ENCODE results near the gene COPZ2. TPM values are rescaled to one million over a fixed set of nuclear protein-coding genes. Genes with fewer than 3 reads are reported as not detected.
"Not testable (repeated sequence)": the region's sequence is repeated elsewhere in the genome, so short reads cannot be mapped to it uniquely, and the experiment has no call there.

COPZ2 gene, protein sequence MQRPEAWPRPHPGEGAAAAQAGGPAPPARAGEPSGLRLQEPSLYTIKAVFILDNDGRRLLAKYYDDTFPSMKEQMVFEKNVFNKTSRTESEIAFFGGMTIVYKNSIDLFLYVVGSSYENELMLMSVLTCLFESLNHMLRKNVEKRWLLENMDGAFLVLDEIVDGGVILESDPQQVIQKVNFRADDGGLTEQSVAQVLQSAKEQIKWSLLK
- total RNA-seq, result 43.1 TPM

GRCh38 chr17:48037036-48037837, at the start of gene COPZ2:
Gene COPZ2, minus strand, starts transcription at chr17:48037797. Its CDS starts 20 bp downstream, at chr17:48037777.
- no peak for DNase-seq

DNA sequence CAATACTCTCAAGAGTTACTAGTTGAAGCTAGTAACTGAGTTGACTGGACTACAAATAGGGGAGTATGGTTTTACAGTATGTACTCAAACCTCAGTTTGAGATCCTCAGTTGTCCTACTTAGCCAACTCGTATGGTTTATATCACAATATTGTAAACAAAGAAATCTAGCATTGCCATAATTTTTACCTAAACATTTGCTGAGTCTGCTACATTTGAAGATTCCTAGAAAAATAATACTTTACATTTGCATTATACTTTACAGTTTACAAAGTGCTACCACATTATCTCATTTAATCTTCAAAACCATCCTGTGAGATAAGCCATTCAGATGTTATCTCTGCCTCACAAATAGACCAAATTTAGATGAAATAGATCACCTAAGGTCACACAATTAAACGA, 47.3 kb upstream of the COPZ2 start:
- DNase-seq, result no peak

DNA sequence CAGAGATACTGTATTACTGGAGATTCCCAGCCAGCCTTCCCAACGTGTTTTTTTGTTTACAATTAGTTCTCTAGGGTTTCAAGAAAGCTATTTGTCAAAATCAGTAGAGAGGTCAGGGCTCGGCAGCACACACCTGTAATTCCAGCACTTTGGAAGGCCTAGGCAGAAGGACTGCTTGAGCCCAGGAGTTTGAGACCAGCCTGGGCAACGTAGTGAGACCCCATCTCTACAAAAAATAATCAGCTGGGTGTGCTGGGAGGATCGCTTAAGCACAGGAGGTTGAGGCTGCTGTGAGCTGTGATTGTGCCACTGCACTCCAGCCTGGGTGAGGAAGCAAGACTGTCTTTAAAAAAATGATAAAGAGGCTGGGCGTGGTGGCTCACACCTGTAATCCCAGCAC, 44.3 kb upstream of the COPZ2 start:
- no peak for DNase-seq

DNA sequence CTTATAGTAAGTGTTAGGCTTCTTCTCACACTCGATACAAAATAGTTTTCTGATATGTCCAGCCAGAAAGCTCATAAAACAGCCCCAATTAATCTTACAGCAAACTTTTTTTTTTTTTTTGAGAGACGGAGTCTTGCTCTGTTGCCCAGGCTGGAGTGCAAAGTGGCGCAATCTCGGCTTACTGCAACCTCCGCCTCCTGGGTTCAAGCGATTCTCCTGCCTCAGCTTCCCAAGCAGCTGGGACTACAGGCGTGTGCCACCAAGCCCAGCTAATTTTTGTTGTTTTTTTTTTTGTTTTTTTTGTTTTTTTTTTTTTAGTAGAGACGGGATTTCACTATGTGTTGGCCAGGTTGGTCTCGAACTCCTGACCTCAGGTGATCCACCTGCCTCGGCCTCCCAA, 39.6 kb upstream of the COPZ2 start:
- DNase-seq, result not testable (repeated sequence)

DNA sequence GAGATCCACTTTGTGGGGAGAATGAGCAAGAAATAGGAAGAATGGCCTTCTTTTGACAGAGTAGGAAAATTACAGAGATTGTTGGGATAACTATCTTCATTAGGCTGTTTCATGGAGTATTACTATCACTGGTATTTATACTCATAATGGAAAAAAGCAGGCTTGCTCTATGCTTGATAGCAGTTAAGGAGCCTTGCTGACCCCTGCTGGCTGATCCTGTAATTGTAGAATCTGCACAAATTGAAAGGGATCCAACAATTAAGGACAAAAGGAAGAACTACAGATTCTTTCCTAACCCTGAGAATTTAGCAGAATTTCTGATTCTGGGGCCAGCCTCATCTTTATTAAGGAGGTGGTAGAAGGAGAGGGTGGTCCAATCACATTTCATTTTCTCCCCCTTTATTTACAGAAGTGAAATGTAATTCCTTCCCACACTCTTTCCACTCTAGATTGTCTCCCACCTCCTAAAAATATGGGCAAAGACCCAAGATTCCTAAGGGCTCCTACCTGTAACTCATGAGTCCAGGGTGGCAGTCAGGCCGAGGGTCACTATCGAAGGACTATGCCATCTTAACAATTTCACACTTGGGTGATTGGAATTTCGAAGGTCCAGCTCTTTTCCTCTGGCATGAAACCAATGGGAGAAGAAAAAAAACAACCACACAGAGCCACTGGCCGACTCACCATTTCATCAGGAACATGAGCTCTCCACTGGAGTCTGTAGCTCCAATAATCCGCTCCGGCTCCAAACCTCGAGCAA, 36.9 kb upstream of the COPZ2 start:
- peak; percentile 69 for DNase-seq

GRCh38 chr17:48073566-48074094, 36.0 kb upstream of the COPZ2 start:
- DNase-seq, result not testable (repeated sequence)

GRCh38 chr17:48072811-48073210, 35.2 kb upstream of the COPZ2 start:
- not testable (repeated sequence) for DNase-seq

- no peak for DNase-seq
Observed at GRCh38 chr17:48071654-48072053, 34.1 kb upstream of the COPZ2 start.

- peak; percentile 19 for DNase-seq
Observed at GRCh38 chr17:48070195-48070594, 32.6 kb upstream of the COPZ2 start.

DNA sequence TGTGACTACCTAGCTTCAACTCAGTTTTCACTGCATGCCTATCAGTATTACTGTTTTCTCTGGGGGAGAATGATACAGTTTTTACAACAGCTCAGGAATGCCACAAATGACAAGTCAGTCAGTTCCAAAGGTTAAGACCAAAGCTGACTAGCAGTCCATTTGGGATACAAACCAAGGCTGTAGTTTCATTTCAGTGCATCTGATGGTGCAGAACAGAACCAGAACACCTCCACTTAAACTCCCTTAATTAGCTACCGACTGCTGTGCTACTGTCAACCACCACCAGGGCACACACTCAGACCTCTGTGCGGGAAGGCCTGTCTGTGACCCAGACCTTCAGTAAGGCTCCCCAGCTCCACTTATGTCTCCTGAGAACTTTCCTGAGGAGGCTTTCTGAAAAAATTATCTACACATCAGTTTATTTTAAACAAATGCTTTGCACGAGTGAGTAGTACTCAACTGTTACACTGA, 30.9 kb upstream of the COPZ2 start:
- no peak for DNase-seq

- DNase-seq, result not testable (repeated sequence)
Observed at GRCh38 chr17:48067808-48068207, 30.2 kb upstream of the COPZ2 start.

GRCh38 chr17:48067245-48067644, 29.6 kb upstream of the COPZ2 start:
- no peak for DNase-seq

DNA sequence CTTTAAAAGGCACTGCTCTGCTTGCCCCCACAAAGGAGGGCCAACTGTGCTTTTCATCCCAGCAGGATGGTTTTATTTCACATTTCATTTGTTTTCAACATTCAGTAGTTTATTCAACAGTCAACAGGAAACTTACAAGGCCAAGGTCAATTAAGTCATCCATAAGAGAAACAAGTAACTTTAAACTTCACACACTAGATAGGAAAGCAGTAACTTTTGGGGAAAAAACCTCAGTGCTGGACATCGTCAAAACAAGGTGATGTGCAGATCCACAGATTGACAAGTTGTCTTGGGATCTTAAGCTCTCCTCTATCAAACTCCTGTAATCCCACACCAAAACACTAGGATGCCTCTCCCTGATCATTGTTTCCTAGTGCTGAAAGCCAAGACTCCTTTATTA, 29.1 kb upstream of the COPZ2 start:
- no peak for DNase-seq

DNA sequence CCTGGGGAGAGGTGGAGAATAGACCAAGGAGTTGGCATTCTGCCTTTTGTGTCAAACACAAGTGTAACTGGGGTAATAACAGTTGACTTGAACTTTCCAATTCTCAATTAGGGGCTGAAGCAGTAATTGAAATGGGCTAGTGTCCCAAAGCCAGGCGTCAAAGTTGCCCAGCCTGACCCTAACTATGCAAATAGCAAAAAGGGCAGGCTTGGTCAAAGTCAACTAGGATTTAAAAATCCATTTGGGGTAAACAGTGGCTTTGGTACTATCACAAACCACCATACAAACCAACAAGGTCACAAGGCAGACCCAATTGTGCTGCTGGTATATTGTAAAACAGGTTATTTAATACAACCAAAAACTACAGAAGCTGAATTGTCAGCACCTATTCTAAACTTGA, 28.6 kb upstream of the COPZ2 start:
- DNase-seq, result no peak

DNA sequence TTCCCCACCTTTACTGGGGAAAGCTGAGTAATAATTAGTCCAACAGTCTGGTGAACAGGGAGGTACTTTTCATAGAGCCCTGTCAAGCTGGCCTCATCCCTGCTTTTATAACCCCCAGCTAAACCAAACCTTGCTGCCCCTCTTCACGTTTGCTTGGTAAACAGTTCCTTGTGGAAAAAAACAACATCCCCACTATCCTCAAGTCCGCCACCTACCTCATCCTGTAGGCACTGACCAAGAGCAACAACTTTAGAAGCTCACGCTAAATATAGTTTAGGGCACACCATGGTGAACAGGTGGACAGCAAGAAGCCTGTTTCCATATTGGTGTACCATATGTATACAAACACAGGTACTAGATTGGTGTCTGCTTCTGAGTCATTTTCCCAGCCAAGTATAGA, 27.0 kb upstream of the COPZ2 start:
- DNase-seq, result no peak

GRCh38 chr17:48062273-48062672, 24.7 kb upstream of the COPZ2 start:
- no peak for DNase-seq

DNA sequence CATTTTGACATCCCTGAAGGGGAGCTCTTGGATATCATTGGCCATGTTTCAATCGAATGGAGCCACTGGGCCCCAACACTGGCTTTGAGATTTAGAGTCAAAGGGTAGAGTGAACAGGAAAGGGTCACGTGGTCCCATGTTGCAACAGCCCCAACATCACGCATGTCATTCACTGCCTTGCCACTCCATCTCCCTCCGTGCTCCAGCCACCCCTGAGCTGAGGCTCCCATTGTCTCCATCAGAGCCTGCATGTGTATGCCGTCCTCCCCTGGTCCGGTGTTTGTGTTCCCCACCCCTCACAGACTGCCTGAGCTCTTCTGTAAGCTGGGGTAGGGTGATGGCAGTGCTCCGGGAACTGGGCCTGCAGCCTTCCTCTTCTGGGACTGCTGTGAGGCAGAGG, 22.7 kb upstream of the COPZ2 start:
- no peak for DNase-seq

DNA sequence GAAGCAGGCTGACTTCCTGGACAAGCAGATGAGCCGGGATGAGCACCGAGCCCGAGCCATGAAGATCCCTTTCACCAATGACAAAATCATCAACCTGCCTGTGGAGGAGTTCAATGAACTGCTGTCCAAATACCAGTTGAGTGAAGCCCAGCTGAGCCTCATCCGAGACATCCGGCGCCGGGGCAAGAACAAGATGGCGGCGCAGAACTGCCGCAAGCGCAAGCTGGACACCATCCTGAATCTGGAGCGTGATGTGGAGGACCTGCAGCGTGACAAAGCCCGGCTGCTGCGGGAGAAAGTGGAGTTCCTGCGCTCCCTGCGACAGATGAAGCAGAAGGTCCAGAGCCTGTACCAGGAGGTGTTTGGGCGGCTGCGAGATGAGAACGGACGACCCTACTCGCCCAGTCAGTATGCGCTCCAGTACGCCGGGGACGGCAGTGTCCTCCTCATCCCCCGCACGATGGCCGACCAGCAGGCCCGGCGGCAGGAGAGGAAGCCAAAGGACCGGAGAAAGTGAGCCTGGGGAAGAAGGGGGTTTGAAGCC, 21.6 kb upstream of the COPZ2 start:
- DNase-seq, result no peak

- DNase-seq, result no peak
Observed at GRCh38 chr17:48058393-48059124, 21.0 kb upstream of the COPZ2 start.

GRCh38 chr17:48057626-48058025, 20.0 kb upstream of the COPZ2 start:
- no peak for DNase-seq

DNA sequence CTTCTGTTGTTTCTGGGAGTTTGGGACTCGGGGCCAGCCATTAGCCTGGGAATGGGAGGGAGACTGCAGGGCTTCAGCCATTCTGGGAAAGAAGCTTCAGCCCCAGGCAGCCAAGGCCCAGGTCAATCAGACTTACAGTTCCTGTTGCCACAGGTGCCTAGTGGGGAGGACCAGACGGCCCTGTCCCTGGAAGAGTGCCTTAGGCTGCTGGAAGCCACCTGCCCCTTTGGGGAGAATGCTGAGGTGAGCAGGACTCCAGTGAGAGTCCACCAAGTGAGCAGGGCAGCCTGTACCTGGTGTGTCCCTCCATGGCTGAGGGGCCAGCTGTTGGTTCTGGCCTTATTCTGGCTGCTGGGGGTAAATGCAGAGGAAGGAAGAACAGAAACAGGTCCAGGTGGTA, 19.3 kb upstream of the COPZ2 start:
- no peak for DNase-seq

DNA sequence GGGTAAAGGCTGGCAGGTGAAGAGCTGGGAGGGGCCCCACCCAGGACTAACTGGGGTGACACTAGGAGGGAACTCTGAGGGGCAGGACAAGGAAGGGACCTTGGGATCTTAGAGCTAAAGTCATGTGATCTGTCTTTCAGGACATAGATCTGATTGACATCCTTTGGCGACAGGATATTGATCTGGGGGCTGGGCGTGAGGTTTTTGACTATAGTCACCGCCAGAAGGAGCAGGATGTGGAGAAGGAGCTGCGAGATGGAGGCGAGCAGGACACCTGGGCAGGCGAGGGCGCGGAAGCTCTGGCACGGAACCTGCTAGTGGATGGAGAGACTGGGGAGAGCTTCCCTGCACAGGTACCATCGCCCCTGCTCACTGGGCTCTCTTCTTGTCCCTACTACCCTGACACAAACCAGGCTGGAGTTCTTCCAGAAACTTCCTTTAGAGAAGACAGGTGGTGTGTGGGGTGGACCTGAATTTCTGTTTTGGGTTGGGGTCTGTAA, 18.7 kb upstream of the COPZ2 start:
- no peak for DNase-seq
